ENCODE measurements around the gene UBD. TPM values are rescaled to one million over a fixed set of nuclear protein-coding genes. Genes with fewer than 3 reads are reported as not detected.

UBD gene
- total RNA-seq, 4 donors from 2014 or later, result 0.33 to 0.87 TPM; not detected in 2

DNA sequence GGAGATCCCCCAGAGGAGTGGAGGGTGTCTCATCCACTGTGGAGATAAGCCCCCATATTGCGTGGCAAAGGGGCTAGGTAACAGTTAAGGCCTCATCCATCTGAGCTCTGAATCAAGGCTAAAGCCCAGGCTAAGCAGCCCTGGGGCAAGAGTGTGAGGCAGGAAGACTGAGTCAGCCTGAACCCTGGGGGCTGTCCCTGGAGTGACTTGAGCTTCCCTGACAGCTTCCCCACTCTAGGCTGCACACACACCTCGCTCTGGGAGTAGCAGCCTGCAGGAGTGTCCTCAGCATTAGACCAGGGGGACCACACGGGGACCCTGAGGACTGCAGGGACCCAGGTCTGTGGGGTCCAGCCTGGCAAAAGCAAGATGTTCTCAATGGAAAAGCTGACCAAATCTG lies 27.9 kb downstream of the UBD start:
- Histone ChIP-seq H3K27ac (no peak overlapping the region), H3K36me3 (no peaks in the 10 kb centered on the region), H3K9me3 (no peaks in the 10 kb centered on the region), H3K27me3 (no peaks in the 10 kb centered on the region), H3K4me3 (no peak overlapping the region), H3K4me1 (no peaks in the 10 kb centered on the region)
- intact Hi-C loops (cut with DNase I; ENCODE audit: low total_unique reads) (no loop called here), in situ Hi-C loops (cut with MboI; ENCODE audit: low sequenced_read_pairs in 4 of 4) (no loop called here)
- DNase-seq (no peak), ATAC-seq (no peak)
- TF ChIP-seq POLR2A (IDR thresholded peaks at IDR 0.05), result no peak
- TF ChIP-seq, protein P1, sequence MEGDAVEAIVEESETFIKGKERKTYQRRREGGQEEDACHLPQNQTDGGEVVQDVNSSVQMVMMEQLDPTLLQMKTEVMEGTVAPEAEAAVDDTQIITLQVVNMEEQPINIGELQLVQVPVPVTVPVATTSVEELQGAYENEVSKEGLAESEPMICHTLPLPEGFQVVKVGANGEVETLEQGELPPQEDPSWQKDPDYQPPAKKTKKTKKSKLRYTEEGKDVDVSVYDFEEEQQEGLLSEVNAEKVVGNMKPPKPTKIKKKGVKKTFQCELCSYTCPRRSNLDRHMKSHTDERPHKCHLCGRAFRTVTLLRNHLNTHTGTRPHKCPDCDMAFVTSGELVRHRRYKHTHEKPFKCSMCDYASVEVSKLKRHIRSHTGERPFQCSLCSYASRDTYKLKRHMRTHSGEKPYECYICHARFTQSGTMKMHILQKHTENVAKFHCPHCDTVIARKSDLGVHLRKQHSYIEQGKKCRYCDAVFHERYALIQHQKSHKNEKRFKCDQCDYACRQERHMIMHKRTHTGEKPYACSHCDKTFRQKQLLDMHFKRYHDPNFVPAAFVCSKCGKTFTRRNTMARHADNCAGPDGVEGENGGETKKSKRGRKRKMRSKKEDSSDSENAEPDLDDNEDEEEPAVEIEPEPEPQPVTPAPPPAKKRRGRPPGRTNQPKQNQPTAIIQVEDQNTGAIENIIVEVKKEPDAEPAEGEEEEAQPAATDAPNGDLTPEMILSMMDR (IDR thresholded peaks at IDR 0.05 in 4 of 5, conservative IDR thresholded peaks at IDR 0.05 in 1 of 5), result no peak

DNA sequence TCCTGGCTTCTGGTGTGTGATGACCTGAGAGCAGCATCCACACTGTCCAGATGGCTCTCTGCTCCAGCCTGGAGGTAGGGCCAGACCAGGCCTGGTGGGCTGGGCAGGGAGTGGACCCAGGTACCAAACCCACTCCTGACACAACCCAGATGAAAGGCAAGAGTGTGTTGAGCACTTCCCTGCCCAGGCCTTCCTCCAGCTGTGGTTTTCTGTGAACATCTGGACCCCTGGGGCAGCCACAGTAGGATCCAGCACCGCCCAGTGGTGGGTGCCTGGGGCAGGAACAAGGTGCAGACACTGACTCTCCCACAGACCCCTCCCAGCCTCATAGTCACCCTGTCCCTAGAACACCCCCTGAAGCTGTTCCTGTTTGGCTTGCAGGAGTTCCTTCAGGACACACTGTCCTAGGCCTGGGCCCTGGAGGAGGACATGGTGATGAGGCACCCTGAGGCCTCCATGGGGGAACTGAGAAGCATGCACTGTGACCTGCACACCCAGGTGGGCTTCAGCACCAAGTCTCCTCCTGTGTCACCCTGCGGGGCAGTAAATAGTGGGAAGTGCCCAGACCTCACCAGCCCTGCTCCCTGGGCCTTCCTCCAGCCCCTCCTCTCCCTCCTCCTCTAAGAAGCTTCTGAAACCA lies 28.7 kb downstream of the UBD start:
- Histone ChIP-seq H3K4me3 (no peak overlapping the region), H3K36me3 (no peaks in the 10 kb centered on the region), H3K27me3 (no peaks in the 10 kb centered on the region), H3K27ac (no peak overlapping the region), H3K9me3 (no peaks in the 10 kb centered on the region), H3K4me1 (no peaks in the 10 kb centered on the region)
- TF ChIP-seq POLR2A (IDR thresholded peaks at IDR 0.05), result no peak
- TF ChIP-seq, protein P1 (IDR thresholded peaks at IDR 0.05 in 4 of 5, conservative IDR thresholded peaks at IDR 0.05 in 1 of 5), result no peak
- DNase-seq (no peak), ATAC-seq (no peak)
- intact Hi-C loops (cut with DNase I; ENCODE audit: low total_unique reads) (no loop called here), in situ Hi-C loops (cut with MboI; ENCODE audit: low sequenced_read_pairs in 4 of 4) (no loop called here)

DNA sequence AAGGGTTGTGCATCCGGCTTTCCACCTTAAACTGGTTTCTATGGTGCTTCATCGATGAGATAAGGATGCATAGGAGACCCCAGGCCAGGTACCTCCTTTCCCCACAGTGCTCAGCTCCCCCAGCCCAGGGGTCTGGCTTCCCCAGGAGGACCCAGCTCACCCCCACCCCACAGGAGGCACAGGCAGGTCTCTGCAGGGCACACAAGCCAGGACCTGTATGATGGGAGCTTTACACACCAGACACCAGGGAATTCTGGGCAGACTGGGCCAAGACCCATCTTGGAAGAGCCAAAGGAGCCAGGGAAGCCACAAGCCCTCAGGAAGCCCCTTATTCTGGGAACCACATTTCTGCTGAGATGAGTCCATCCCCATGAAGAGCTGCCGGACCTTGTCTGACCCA lies 29.6 kb downstream of the UBD start:
- in situ Hi-C loops (cut with MboI; ENCODE audit: low sequenced_read_pairs in 4 of 4) (no loop called here), intact Hi-C loops (cut with DNase I; ENCODE audit: low total_unique reads) (no loop called here)
- Histone ChIP-seq H3K9me3 (no peaks in the 10 kb centered on the region), H3K27me3 (no peaks in the 10 kb centered on the region), H3K4me3 (no peak overlapping the region), H3K36me3 (no peaks in the 10 kb centered on the region), H3K4me1 (no peaks in the 10 kb centered on the region), H3K27ac (no peak overlapping the region)
- TF ChIP-seq, protein P1 (IDR thresholded peaks at IDR 0.05 in 4 of 5, conservative IDR thresholded peaks at IDR 0.05 in 1 of 5), result no peak
- no peak for TF ChIP-seq POLR2A (IDR thresholded peaks at IDR 0.05)
- ATAC-seq (no peak), DNase-seq (no peak)

GRCh38 chr6:29528988-29529560 lies 30.5 kb downstream of the UBD start:
- no peaks in the 10 kb centered on the region for H3K4me1 ChIP-seq
- TF ChIP-seq, protein P1 (IDR thresholded peaks at IDR 0.05 in 4 of 5, conservative IDR thresholded peaks at IDR 0.05 in 1 of 5), result no peak
- no peak for TF ChIP-seq POLR2A (IDR thresholded peaks at IDR 0.05)
- no peak overlapping the region for H3K27ac ChIP-seq
- DNase-seq (no peak), ATAC-seq (no peak)
- no peak overlapping the region for H3K4me3 ChIP-seq
- intact Hi-C loops (cut with DNase I; ENCODE audit: low total_unique reads) (no loop called here), in situ Hi-C loops (cut with MboI; ENCODE audit: low sequenced_read_pairs in 4 of 4) (no loop called here)
- no peaks in the 10 kb centered on the region for H3K27me3 ChIP-seq
- H3K9me3 ChIP-seq, result no peaks in the 10 kb centered on the region
- H3K36me3 ChIP-seq, result no peaks in the 10 kb centered on the region
